Measurements from ENCODE around the gene DSCAM. TPM values are rescaled to one million over a fixed set of nuclear protein-coding genes. Genes with fewer than 3 reads are reported as not detected.

Gene DSCAM
- total RNA-seq, 1 experiment from 2014 or later, result not detected

GRCh38 chr21:40754466-40754865 is 92.5 kb downstream of the DSCAM start:
- H3K27me3 ChIP-seq (ENCODE audit: insufficient read depth, low read length), result no peaks in the 10 kb centered on the region
- ATAC-seq (no peak), DNase-seq (ENCODE audit: low read depth, low spot score) (no peak)
- intact Hi-C loops (cut with micrococcal nuclease), result no loop called here
- ChIA-PET RAD21 (ENCODE audit: low non-redundant PET in 1 of 2, low total read pairs in 2 of 2, uncharacterized antibody in 2 of 2, unreplicated experiment in 2 of 2) (no interaction called here), POLR2A (no interaction called here), CTCF (no interaction called here)
- H3K27ac ChIP-seq (ENCODE audit: low read depth, low read length), result no peak overlapping the region
- H3K4me1 ChIP-seq (ENCODE audit: control insufficient read depth in 1 of 2, insufficient read depth in 2 of 2, low read length in 2 of 2), result no peaks in the 10 kb centered on the region
- peaks cover 9 to 40% of the 10 kb centered on the region in 2 experiments; a peak in 2 of 4 replicates for H3K9me3 ChIP-seq (ENCODE audit: control insufficient read depth in 1 of 2, insufficient read depth in 1 of 2, low read depth in 1 of 2, low read length in 2 of 2)
- no peaks in the 10 kb centered on the region for H4K20me1 ChIP-seq (ENCODE audit: insufficient read depth)
- H3K4me2 ChIP-seq (ENCODE audit: low read length), result no peak overlapping the region
- no peak overlapping the region for H2AFZ ChIP-seq (ENCODE audit: low read depth, low read length, poor library complexity, severe bottlenecking)
- TF ChIP-seq, protein P1, sequence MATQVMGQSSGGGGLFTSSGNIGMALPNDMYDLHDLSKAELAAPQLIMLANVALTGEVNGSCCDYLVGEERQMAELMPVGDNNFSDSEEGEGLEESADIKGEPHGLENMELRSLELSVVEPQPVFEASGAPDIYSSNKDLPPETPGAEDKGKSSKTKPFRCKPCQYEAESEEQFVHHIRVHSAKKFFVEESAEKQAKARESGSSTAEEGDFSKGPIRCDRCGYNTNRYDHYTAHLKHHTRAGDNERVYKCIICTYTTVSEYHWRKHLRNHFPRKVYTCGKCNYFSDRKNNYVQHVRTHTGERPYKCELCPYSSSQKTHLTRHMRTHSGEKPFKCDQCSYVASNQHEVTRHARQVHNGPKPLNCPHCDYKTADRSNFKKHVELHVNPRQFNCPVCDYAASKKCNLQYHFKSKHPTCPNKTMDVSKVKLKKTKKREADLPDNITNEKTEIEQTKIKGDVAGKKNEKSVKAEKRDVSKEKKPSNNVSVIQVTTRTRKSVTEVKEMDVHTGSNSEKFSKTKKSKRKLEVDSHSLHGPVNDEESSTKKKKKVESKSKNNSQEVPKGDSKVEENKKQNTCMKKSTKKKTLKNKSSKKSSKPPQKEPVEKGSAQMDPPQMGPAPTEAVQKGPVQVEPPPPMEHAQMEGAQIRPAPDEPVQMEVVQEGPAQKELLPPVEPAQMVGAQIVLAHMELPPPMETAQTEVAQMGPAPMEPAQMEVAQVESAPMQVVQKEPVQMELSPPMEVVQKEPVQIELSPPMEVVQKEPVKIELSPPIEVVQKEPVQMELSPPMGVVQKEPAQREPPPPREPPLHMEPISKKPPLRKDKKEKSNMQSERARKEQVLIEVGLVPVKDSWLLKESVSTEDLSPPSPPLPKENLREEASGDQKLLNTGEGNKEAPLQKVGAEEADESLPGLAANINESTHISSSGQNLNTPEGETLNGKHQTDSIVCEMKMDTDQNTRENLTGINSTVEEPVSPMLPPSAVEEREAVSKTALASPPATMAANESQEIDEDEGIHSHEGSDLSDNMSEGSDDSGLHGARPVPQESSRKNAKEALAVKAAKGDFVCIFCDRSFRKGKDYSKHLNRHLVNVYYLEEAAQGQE (IDR thresholded peaks at IDR 0.05; ENCODE audit: low read depth), result no peak
- TF ChIP-seq YY1 (IDR thresholded peaks at IDR 0.05; ENCODE audit: extremely low read depth, insufficient replicate concordance, low read depth, low read length) (no peak), SP1 (IDR thresholded peaks at IDR 0.05; ENCODE audit: low read depth) (no peak), CEBPB (IDR thresholded peaks at IDR 0.05; ENCODE audit: low read depth) (no peak), POLR2A (IDR thresholded peaks at IDR 0.05; ENCODE audit: borderline replicate concordance, extremely low read depth, insufficient read depth, insufficient read length) (no peak), ZFX (IDR thresholded peaks at IDR 0.05) (no peak), ELF1 (IDR thresholded peaks at IDR 0.05; ENCODE audit: borderline replicate concordance, low read depth) (no peak), JUND (IDR thresholded peaks at IDR 0.05) (no peak), ZNF274 (IDR thresholded peaks at IDR 0.05; ENCODE audit: low read depth, low read length) (no peak), SIN3A (IDR thresholded peaks at IDR 0.05; ENCODE audit: low read depth) (no peak)
- no peaks in the 10 kb centered on the region for H3K9me2 ChIP-seq (ENCODE audit: insufficient read depth)
- H3K4me3 ChIP-seq (replicated peaks in 1 of 2; ENCODE audit: low read depth in 1 of 2, low read length in 2 of 2), result no peak overlapping the region
- BruUV-seq (replicated peaks), result no TSS peak
- no peak overlapping the region for H3K9ac ChIP-seq (ENCODE audit: low read length)
- H3K79me2 ChIP-seq (ENCODE audit: insufficient read depth, low read length), result no peaks in the 10 kb centered on the region
- H3K36me3 ChIP-seq (ENCODE audit: control insufficient read depth in 1 of 2, insufficient read depth in 2 of 2, low read length in 2 of 2), result no peaks in the 10 kb centered on the region

Measured in HCT116 (cell line).